Left ventricle myocardium inferior (tissue), 1 donor: ENCODE measurements around the gene CAST. TPM values are rescaled to one million over a fixed set of nuclear protein-coding genes. Genes with fewer than 3 reads are reported as not detected.

Experiments
- DNase-seq: peaks from one replicate; pipeline ENCODE4 v3.0.0-alpha.2; 2020
- H3K27ac ChIP-seq: fragments of 200-600 bp; replicated peaks from 2 replicates; pipeline ENCODE4 v1.8.0; 2021
- H3K27me3 ChIP-seq: fragments of 200-600 bp; 2 replicates; pipeline ENCODE4 v1.8.0; 2021; ENCODE audit warnings: low read depth
- H3K36me3 ChIP-seq: fragments of 200-600 bp; 2 replicates; pipeline ENCODE4 v1.8.0; 2021
- H3K4me1 ChIP-seq: fragments of 200-600 bp; 2 replicates; pipeline ENCODE4 v1.8.0; 2021
- H3K4me3 ChIP-seq: fragments of 200-600 bp; 2 replicates; pipeline ENCODE4 v1.8.0; 2021; ENCODE audit warnings: mild to moderate bottlenecking, moderate library complexity
- H3K9me3 ChIP-seq: fragments of 200-600 bp; replicated peaks from 2 replicates; pipeline ENCODE4 v1.8.0; 2021
- CTCF ChIP-seq: fragments of 200-600 bp; IDR thresholded peaks from 2 replicates; pipeline ENCODE4 v1.8.0; 2021; ENCODE audit warnings: antibody characterized with exemption, mild to moderate bottlenecking, borderline replicate concordance
- intact Hi-C: fragments of 100-400 bp; cut with micrococcal nuclease; formaldehyde crosslinking; loops from one replicate; pipeline ENCODE4 v1.11.0; 2022
- total RNA-seq: library from RNA; stranded (reverse); fragmentation: NEBNext Ultra II Directional; extraction: Animal tissue kit (Norgen Biotek cat#: 25700); gene quantifications from one replicate; pipeline ENCODE4 v1.2.1, GENCODE V29; 2021
- donor health status: DM: no; HTN: yes; CAD: no; lungs with severe emphysema.

The CAST gene
- total RNA-seq, 1 donor from 2014 or later, result 649 TPM

GRCh38 chr5:96756985-96757384 lies 94.8 kb downstream of the CAST start:
- no peak for DNase-seq
- H3K36me3 ChIP-seq, result peaks cover 84% of the 10 kb centered on the region
- peaks cover 53% of the 10 kb centered on the region for H3K4me1 ChIP-seq
- no peaks in the 10 kb centered on the region for H3K9me3 ChIP-seq
- TF ChIP-seq CTCF, result no peak
- no peak overlapping the region for H3K4me3 ChIP-seq
- no peaks in the 10 kb centered on the region for H3K27me3 ChIP-seq
- intact Hi-C loops, result loop anchor here (10.0 kb wide), 1 partner anchor 408 kb away; no protein-coding TSS in a partner anchor
- H3K27ac ChIP-seq, result peak overlapping the region; percentile 66

- no peaks in the 10 kb centered on the region for H3K27me3 ChIP-seq
- DNase-seq, result no peak
- H3K9me3 ChIP-seq, result no peaks in the 10 kb centered on the region
- intact Hi-C loops, result loop anchor here (10.0 kb wide), 1 partner anchor 406 kb away; no protein-coding TSS in a partner anchor
- H3K36me3 ChIP-seq, result peaks cover 91% of the 10 kb centered on the region
- H3K4me3 ChIP-seq, result no peak overlapping the region
- TF ChIP-seq CTCF, result no peak
- H3K4me1 ChIP-seq, result peaks cover 39% of the 10 kb centered on the region
- peak overlapping the region; percentile 66 for H3K27ac ChIP-seq
Observed at GRCh38 chr5:96758621-96759020, 96.4 kb downstream of the CAST start.

GRCh38 chr5:96761618-96762017 lies 99.4 kb downstream of the CAST start:
- no peak overlapping the region for H3K27ac ChIP-seq
- H3K4me1 ChIP-seq, result peaks cover 24% of the 10 kb centered on the region
- H3K4me3 ChIP-seq, result no peak overlapping the region
- peaks cover 91% of the 10 kb centered on the region for H3K36me3 ChIP-seq
- H3K9me3 ChIP-seq, result no peaks in the 10 kb centered on the region
- no peak for TF ChIP-seq CTCF
- no peaks in the 10 kb centered on the region for H3K27me3 ChIP-seq
- intact Hi-C loops, result no loop called here
- no peak for DNase-seq

GRCh38 chr5:96763026-96763425 lies 100.8 kb downstream of the CAST start:
- H3K36me3 ChIP-seq, result peaks cover 91% of the 10 kb centered on the region
- no peak for TF ChIP-seq CTCF
- intact Hi-C loops, result no loop called here
- H3K4me3 ChIP-seq, result no peak overlapping the region
- peaks cover 9% of the 10 kb centered on the region for H3K4me1 ChIP-seq
- H3K27me3 ChIP-seq, result no peaks in the 10 kb centered on the region
- no peak for DNase-seq
- H3K9me3 ChIP-seq, result no peaks in the 10 kb centered on the region
- H3K27ac ChIP-seq, result no peak overlapping the region

GRCh38 chr5:96765043-96765442 lies 102.9 kb downstream of the CAST start:
- Histone ChIP-seq H3K27ac (no peak overlapping the region), H3K27me3 (no peaks in the 10 kb centered on the region), H3K4me1 (no peaks in the 10 kb centered on the region), H3K9me3 (no peaks in the 10 kb centered on the region), H3K36me3 (peaks cover 95% of the 10 kb centered on the region), H3K4me3 (no peak overlapping the region)
- intact Hi-C loops, result no loop called here
- TF ChIP-seq CTCF, result no peak
- no peak for DNase-seq
